PC-3 (cell line): ENCODE data around the gene VSTM2L.

ENCODE experiments used
- CTCF ChIP-seq: fragments of 300-600 bp; sonication (generic); conservative IDR thresholded peaks from 2 replicates; pipeline ENCODE4 v1.5.1; 2017; ENCODE audit warnings: antibody characterized with exemption, low read depth, mild to moderate bottlenecking, low read length
- EZH2 ChIP-seq: fragments of 300-600 bp; sonication (generic); IDR thresholded peaks from one replicate; pipeline ENCODE4 v1.6.1; 2017; ENCODE audit warnings: antibody characterized with exemption, mild to moderate bottlenecking, low read length; ENCODE audit not compliant: unreplicated experiment
- EZH2phosphoT487 ChIP-seq: fragments of 300-600 bp; sonication (generic); IDR thresholded peaks from 2 replicates; pipeline ENCODE4 v1.6.1; 2018; ENCODE audit warnings: mild to moderate bottlenecking, antibody characterized with exemption, low read length, borderline replicate concordance

GRCh38 chr20:37945091-37945547 lies 42.2 kb downstream of the VSTM2L start:
- TF ChIP-seq EZH2 (no peak), CTCF (no peak), EZH2phosphoT487 (no peak)
